DND-41 (cell line): ENCODE data around the gene EMP1.

Experiments
- ATAC-seq: fragments of 200-7000 bp; cut with Tn5 transposase; 3 replicates; pipeline ENCODE4 v1.9.1; 2021; ENCODE audit warnings: low read depth; ENCODE audit not compliant: insufficient read depth
- DNase-seq: peaks from one replicate; pipeline ENCODE4 v3.0.0-alpha.2; 2020
- H2AFZ ChIP-seq: 2 replicates; pipeline ENCODE4 v1.6.0; 2012; ENCODE audit warnings: low read depth, low read length
- H3K27ac ChIP-seq: 2 replicates; pipeline ENCODE4 v1.5.1; 2012; ENCODE audit warnings: low read length, inconsistent platforms
- H3K27me3 ChIP-seq: fragments of 200-600 bp; sonication (generic); 2 replicates; pipeline ENCODE4 v1.6.0; 2012; ENCODE audit warnings: low read length, mild to moderate bottlenecking, inconsistent platforms; ENCODE audit not compliant: insufficient read depth, poor library complexity
- H3K36me3 ChIP-seq: 2 replicates; pipeline ENCODE4 v1.5.1; 2012; ENCODE audit warnings: low read length, inconsistent platforms; ENCODE audit not compliant: insufficient read depth
- H3K4me1 ChIP-seq: 2 replicates; pipeline ENCODE4 v1.5.1; 2012; ENCODE audit warnings: mild to moderate bottlenecking, low read length; ENCODE audit not compliant: insufficient read depth
- H3K4me2 ChIP-seq: 2 replicates; pipeline ENCODE4 v1.6.0; 2012; ENCODE audit warnings: mild to moderate bottlenecking, moderate library complexity, low read length, inconsistent platforms; ENCODE audit not compliant: insufficient read depth
- H3K4me3 ChIP-seq, 2 experiments: fragments of 200-600 bp in 1 of 2; shearing (Covaris generic) in 1 of 2; 2 replicates each; pipeline ENCODE4 v1.5.1; 2012 to 2016; ENCODE audit warnings: inconsistent platforms in 2 of 2, low read length in 2 of 2, mild to moderate bottlenecking in 2 of 2, low read depth in 1 of 2, moderate library complexity in 1 of 2
- H3K79me2 ChIP-seq: 2 replicates; pipeline ENCODE4 v1.6.0; 2012; ENCODE audit warnings: low read length, inconsistent platforms; ENCODE audit not compliant: insufficient read depth
- H3K9ac ChIP-seq: 2 replicates; pipeline ENCODE4 v1.6.0; 2012; ENCODE audit warnings: low read depth, mild to moderate bottlenecking, inconsistent platforms, low read length, moderate library complexity
- H3K9me3 ChIP-seq: 2 replicates; pipeline ENCODE4 v1.5.1; 2012; ENCODE audit warnings: low read length, moderate library complexity, mild to moderate bottlenecking, inconsistent platforms; ENCODE audit not compliant: insufficient read depth, severe bottlenecking
- H4K20me1 ChIP-seq: 2 replicates; pipeline ENCODE4 v1.6.0; 2012; ENCODE audit warnings: low read length; ENCODE audit not compliant: insufficient read depth
- CTCF ChIP-seq: IDR thresholded peaks from 2 replicates; pipeline ENCODE4 v1.5.1; 2012; ENCODE audit warnings: borderline replicate concordance, low read length, moderate library complexity, mild to moderate bottlenecking; ENCODE audit not compliant: poor library complexity, severe bottlenecking; ENCODE audit errors: extremely low read depth
- EZH2 ChIP-seq: IDR thresholded peaks from 3 replicates; pipeline ENCODE4 v1.6.1; 2012; ENCODE audit warnings: borderline replicate concordance, low read depth, mild to moderate bottlenecking, moderate library complexity, low read length, inconsistent platforms; ENCODE audit not compliant: severe bottlenecking

Gene EMP1

GRCh38 chr12:13223179-13223804 is 26.8 kb downstream of the EMP1 start:
- Histone ChIP-seq H4K20me1 (no peaks in the 10 kb centered on the region), H3K79me2 (no peaks in the 10 kb centered on the region), H3K9ac (no peak overlapping the region), H3K4me2 (no peak overlapping the region), H3K9me3 (no peaks in the 10 kb centered on the region), H3K4me3 (no peak overlapping the region), H3K27ac (no peak overlapping the region), H3K36me3 (no peaks in the 10 kb centered on the region), H2AFZ (no peak overlapping the region), H3K27me3 (peaks cover 16% of the 10 kb centered on the region), H3K4me1 (no peaks in the 10 kb centered on the region)
- no peak for TF ChIP-seq CTCF
- ATAC-seq, result no peak
- no peak for DNase-seq

GRCh38 chr12:13223941-13224340 is 27.4 kb downstream of the EMP1 start:
- peaks cover 12% of the 10 kb centered on the region for H3K27me3 ChIP-seq
- H3K9me3 ChIP-seq, result no peaks in the 10 kb centered on the region
- no peak overlapping the region for H3K4me2 ChIP-seq
- H2AFZ ChIP-seq, result no peak overlapping the region
- no peaks in the 10 kb centered on the region for H4K20me1 ChIP-seq
- no peaks in the 10 kb centered on the region for H3K4me1 ChIP-seq
- H3K4me3 ChIP-seq, result no peak overlapping the region
- no peak for DNase-seq
- TF ChIP-seq CTCF, result no peak
- no peak for TF ChIP-seq EZH2
- ATAC-seq, result no peak
- H3K79me2 ChIP-seq, result no peaks in the 10 kb centered on the region
- no peaks in the 10 kb centered on the region for H3K36me3 ChIP-seq
- no peak overlapping the region for H3K27ac ChIP-seq
- H3K9ac ChIP-seq, result no peak overlapping the region

GRCh38 chr12:13227191-13227590 is 30.7 kb downstream of the EMP1 start:
- Histone ChIP-seq H4K20me1 (no peaks in the 10 kb centered on the region), H3K9ac (no peak overlapping the region), H3K79me2 (no peaks in the 10 kb centered on the region), H3K4me1 (no peaks in the 10 kb centered on the region), H3K27me3 (peaks cover 22% of the 10 kb centered on the region), H3K36me3 (no peaks in the 10 kb centered on the region), H2AFZ (no peak overlapping the region), H3K27ac (no peak overlapping the region), H3K9me3 (no peaks in the 10 kb centered on the region), H3K4me3 (no peak overlapping the region), H3K4me2 (no peak overlapping the region)
- no peak for TF ChIP-seq CTCF
- no peak for TF ChIP-seq EZH2
- no peak for DNase-seq
- ATAC-seq, result no peak

- H4K20me1 ChIP-seq, result no peaks in the 10 kb centered on the region
Observed at GRCh38 chr12:13228579-13228978, 32.1 kb downstream of the EMP1 start.

More at GRCh38 chr12:13228579-13228978, 32.1 kb downstream of the EMP1 start:
- Histone ChIP-seq H3K9me3 (no peaks in the 10 kb centered on the region), H2AFZ (no peak overlapping the region), H3K79me2 (no peaks in the 10 kb centered on the region), H3K9ac (no peak overlapping the region), H3K27ac (no peak overlapping the region), H3K4me2 (no peak overlapping the region), H3K36me3 (no peaks in the 10 kb centered on the region), H3K27me3 (peaks cover 19% of the 10 kb centered on the region), H3K4me3 (no peak overlapping the region), H3K4me1 (no peaks in the 10 kb centered on the region)
- DNase-seq (no peak), ATAC-seq (no peak)
- TF ChIP-seq EZH2, result no peak
- no peak for TF ChIP-seq CTCF
